ENCODE results near the gene KCNN2. TPM values are rescaled to one million over a fixed set of nuclear protein-coding genes. Genes with fewer than 3 reads are reported as not detected.

Gene KCNN2
- total and polyA plus RNA-seq, 2 donors (not counting 3 experiments of a cell fraction or from before 2014, with no cell fraction given) = 0.32 to 1.9 TPM

GRCh38 chr5:114477816-114478334, 116.0 kb downstream of the KCNN2 start:
- Histone ChIP-seq H3K9ac (replicated peaks; ENCODE audit: extremely low read depth, insufficient read depth, low read length) (no peak overlapping the region), H3K9me1 (replicated peaks; ENCODE audit: control insufficient read depth, extremely low read depth, insufficient read depth, low read length) (no peaks in the 10 kb centered on the region), H3K36me3 (ENCODE audit: control insufficient read depth in 2 of 2, extremely low read depth in 1 of 2, insufficient read depth in 2 of 2, low read length in 2 of 2) (no peaks in the 10 kb centered on the region), H3K4me2 (ENCODE audit: insufficient read depth, low read length) (no peak overlapping the region), H3K4me1 (ENCODE audit: control insufficient read depth, extremely low read depth, insufficient read depth, low read length) (no peaks in the 10 kb centered on the region), H2AFZ (ENCODE audit: low read depth, low read length) (no peak overlapping the region), H3K4me3 (replicated peaks in 1 of 3; ENCODE audit: insufficient read depth in 1 of 3, low read depth in 1 of 3, low read length in 3 of 3) (no peak overlapping the region), H3K9me3 (replicated peaks; ENCODE audit: control insufficient read depth, insufficient read depth, low read length) (no peaks in the 10 kb centered on the region), H3K27ac (ENCODE audit: insufficient read depth, low read depth, low read length) (no peak overlapping the region), H3K27me3 (ENCODE audit: control insufficient read depth in 2 of 2, insufficient read depth in 2 of 2, low read length in 2 of 2) (no peaks in the 10 kb centered on the region), H4K20me1 (replicated peaks; ENCODE audit: control insufficient read depth, extremely low read depth, insufficient read depth, low read length) (no peaks in the 10 kb centered on the region), H3K79me2 (ENCODE audit: control insufficient read depth, insufficient read depth, low read length) (no peaks in the 10 kb centered on the region)
- no TSS peak for BruUV-seq (replicated peaks)
- CTCF ChIA-PET = no interaction called here
- dilution Hi-C loops (cut with MboI; ENCODE audit: extremely low pct_ligation_motif_present, low sequenced_read_pairs) (no loop called here), intact Hi-C loops (cut with micrococcal nuclease) (no loop called here)
- no peak for TF ChIP-seq FOS (IDR thresholded peaks at IDR 0.05; ENCODE audit: borderline replicate concordance, insufficient read depth, low read length)
- TF ChIP-seq GATA2 (IDR thresholded peaks at IDR 0.05; ENCODE audit: insufficient read depth, insufficient read length, low read depth, low read length) = no peak
- TF ChIP-seq JUN (IDR thresholded peaks at IDR 0.05; ENCODE audit: borderline replicate concordance, insufficient read depth, insufficient read length, low read depth) = no peak
- no peak for TF ChIP-seq MAX (IDR thresholded peaks at IDR 0.05; ENCODE audit: insufficient read depth, insufficient read length)
- TF ChIP-seq EZH2 (IDR thresholded peaks at IDR 0.05; ENCODE audit: borderline replicate concordance, low read depth, low read length, severe bottlenecking) = no peak
- TF ChIP-seq MYC (IDR thresholded peaks at IDR 0.05; ENCODE audit: low read depth, low read length) = no peak
- TF ChIP-seq CTCF (IDR thresholded peaks at IDR 0.05; ENCODE audit: extremely low read depth in 1 of 2, insufficient read depth in 1 of 2, low read depth in 1 of 2, low read length in 2 of 2) = no peak
- no peak for TF ChIP-seq POLR2A (IDR thresholded peaks at IDR 0.05; ENCODE audit: low read depth, low read length)
- TF ChIP-seq POLR2AphosphoS5 (IDR thresholded peaks at IDR 0.05; ENCODE audit: insufficient read depth, low read depth, low read length) = no peak
- no peak for DNase-seq (ENCODE audit: low read depth, low spot score)
- FAIRE-seq = no peak
- POLR2A ChIA-PET = no interaction called here

All from endothelial cell of umbilical vein (primary cell).